Measurements from ENCODE around the gene RELL2.

- no peak for TF ChIP-seq YY1 (IDR thresholded peaks at IDR 0.05; ENCODE audit: low read depth)
- TF ChIP-seq RFX5 (IDR thresholded peaks at IDR 0.05; ENCODE audit: low read length), result no peak
- TF ChIP-seq CTCF (IDR thresholded peaks at IDR 0.05), result no peak
- TF ChIP-seq REST (IDR thresholded peaks at IDR 0.05; ENCODE audit: low read depth, low read length), result no peak
- TF ChIP-seq EP300 (IDR thresholded peaks at IDR 0.05; ENCODE audit: borderline replicate concordance in 1 of 2, low read depth in 1 of 2, low read length in 1 of 2), result no peak
- no peak for TF ChIP-seq USF2 (IDR thresholded peaks at IDR 0.05; ENCODE audit: borderline replicate concordance, low read depth, low read length)
- TF ChIP-seq MEF2A (IDR thresholded peaks at IDR 0.05; ENCODE audit: borderline replicate concordance, low read depth), result no peak
- no peak for TF ChIP-seq FOSL2 (IDR thresholded peaks at IDR 0.05; ENCODE audit: borderline replicate concordance, low read depth)
- TF ChIP-seq TAF1 (IDR thresholded peaks at IDR 0.05; ENCODE audit: borderline replicate concordance, low read depth, low read length), result no peak
Observed at GRCh38 chr5:141656396-141656795, 19.6 kb downstream of the RELL2 start.

Data from SK-N-SH (cell line).